Suprapubic skin (tissue), 4 donors: ENCODE results near the gene PTPRN2.
"Not testable (repeated sequence)": the region's sequence is repeated elsewhere in the genome, so short reads cannot be mapped to it uniquely, and the experiment has no call there.

Experiments
- EP300 ChIP-seq: sonication (generic); formaldehyde crosslinking; IDR thresholded peaks from one replicate; pipeline ENCODE4 v1.6.1; 2017; ENCODE audit warnings: antibody characterized with exemption
- POLR2A ChIP-seq, 2 donors: fragments of 450-650 bp; IDR thresholded peaks; one replicate each; pipeline ENCODE4 v1.6.1; 2017; ENCODE audit warnings: antibody characterized with exemption in 2 of 2, mild to moderate bottlenecking in 2 of 2, moderate library complexity in 2 of 2
- POLR2AphosphoS5 ChIP-seq, 3 donors: sonication (generic); formaldehyde crosslinking; IDR thresholded peaks; one replicate each; pipeline ENCODE4 v1.6.1; 2017; ENCODE audit warnings: antibody characterized with exemption in 3 of 3
- TF ChIP-seq, protein P1 (sequence below), 2 donors: fragments of 200-600 bp in 1 of 2; fragments of 450-650 bp in 1 of 2; sonication (generic) in 1 of 2; IDR thresholded peaks; one replicate each; pipeline ENCODE4 v1.5.1; 2016 to 2019; ENCODE audit warnings: antibody characterized with exemption in 2 of 2, mild to moderate bottlenecking in 1 of 2, moderate library complexity in 1 of 2

DNA sequence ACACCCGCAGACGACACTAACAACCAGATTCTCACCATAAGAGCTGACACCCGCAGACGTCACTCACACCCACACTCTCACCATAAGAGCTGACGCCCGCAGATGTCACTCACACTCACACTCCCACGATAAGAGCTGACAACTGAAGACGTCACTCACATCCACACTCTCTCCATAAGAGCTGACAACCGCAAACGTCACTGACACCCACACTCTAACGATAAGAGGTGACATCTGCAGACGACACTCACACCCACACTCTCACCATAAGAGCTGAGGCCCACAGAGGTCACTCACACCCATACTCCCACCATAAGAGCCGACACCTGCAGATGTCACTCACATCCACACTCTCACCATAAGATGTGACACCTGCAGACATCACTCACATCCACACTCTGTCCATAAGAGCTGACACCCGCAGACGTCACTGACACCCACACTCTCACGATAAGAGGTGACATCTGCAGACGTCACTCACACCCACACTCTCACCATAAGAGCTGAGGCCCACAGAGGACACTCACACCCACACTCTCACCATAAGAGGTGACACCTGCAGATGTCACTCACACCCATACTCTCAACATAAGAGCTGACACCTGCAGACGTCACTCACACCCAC lies 255.7 kb downstream of the PTPRN2 start:
- TF ChIP-seq POLR2AphosphoS5 (IDR thresholded peaks at IDR 0.05); POLR2A (IDR thresholded peaks at IDR 0.05); EP300: not testable (repeated sequence)
- TF ChIP-seq, protein P1, sequence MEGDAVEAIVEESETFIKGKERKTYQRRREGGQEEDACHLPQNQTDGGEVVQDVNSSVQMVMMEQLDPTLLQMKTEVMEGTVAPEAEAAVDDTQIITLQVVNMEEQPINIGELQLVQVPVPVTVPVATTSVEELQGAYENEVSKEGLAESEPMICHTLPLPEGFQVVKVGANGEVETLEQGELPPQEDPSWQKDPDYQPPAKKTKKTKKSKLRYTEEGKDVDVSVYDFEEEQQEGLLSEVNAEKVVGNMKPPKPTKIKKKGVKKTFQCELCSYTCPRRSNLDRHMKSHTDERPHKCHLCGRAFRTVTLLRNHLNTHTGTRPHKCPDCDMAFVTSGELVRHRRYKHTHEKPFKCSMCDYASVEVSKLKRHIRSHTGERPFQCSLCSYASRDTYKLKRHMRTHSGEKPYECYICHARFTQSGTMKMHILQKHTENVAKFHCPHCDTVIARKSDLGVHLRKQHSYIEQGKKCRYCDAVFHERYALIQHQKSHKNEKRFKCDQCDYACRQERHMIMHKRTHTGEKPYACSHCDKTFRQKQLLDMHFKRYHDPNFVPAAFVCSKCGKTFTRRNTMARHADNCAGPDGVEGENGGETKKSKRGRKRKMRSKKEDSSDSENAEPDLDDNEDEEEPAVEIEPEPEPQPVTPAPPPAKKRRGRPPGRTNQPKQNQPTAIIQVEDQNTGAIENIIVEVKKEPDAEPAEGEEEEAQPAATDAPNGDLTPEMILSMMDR (IDR thresholded peaks at IDR 0.05): not testable (repeated sequence)
